GM12878 (cell line): ENCODE measurements around the gene AP4B1. TPM values are rescaled to one million over a fixed set of nuclear protein-coding genes. Genes with fewer than 3 reads are reported as not detected.

Experiments
- ATF2 ChIP-seq: IDR thresholded peaks from 2 replicates; pipeline ENCODE4 v1.6.1; 2012; ENCODE audit warnings: low read length, inconsistent platforms
- CEBPZ ChIP-seq: fragments of 150-350 bp; IDR thresholded peaks from 2 replicates; pipeline ENCODE4 v1.6.1; 2016; ENCODE audit warnings: low read depth, low read length
- E2F4 ChIP-seq: IDR thresholded peaks from 2 replicates; pipeline ENCODE4 v1.6.1; 2012; ENCODE audit warnings: low read depth, low read length, improper control_type of control experiment
- NFXL1 ChIP-seq: fragments of 450-650 bp; IDR thresholded peaks from 2 replicates; pipeline ENCODE4 v1.6.1; 2017; ENCODE audit warnings: antibody characterized with exemption, mild to moderate bottlenecking, borderline replicate concordance
- polyA plus RNA-seq, 11 experiments: library from polyadenylated mRNA; depleted of rRNA in 4 of 11; unstranded in 6 of 11; stranded (reverse) in 5 of 11; fragments of >200 nt; fragmentation: Nextera tagmentation in 4 of 11; fragmentation: Illumina TruSeq in 1 of 11; extraction: Ambion mirVana in 4 of 11; extraction: Trizol in 1 of 11; gene quantifications; 1 replicate in 1 of 11; 2 replicates in 10 of 11; pipeline versions ENCODE4 v1.2.1 to v1.2.3, GENCODE V29; 2011 to 2016; ENCODE audit warnings: inconsistent platforms in 2 of 11, missing spikeins in 2 of 11, low read depth in 1 of 11
- total RNA-seq, 4 experiments: library from RNA; depleted of rRNA in 3 of 4; stranded (reverse); fragments of >200 nt in 3 of 4; fragmentation: Illumina TruSeq in 1 of 4; extraction: Trizol in 1 of 4; gene quantifications; 2 replicates each; pipeline versions ENCODE4 v1.2.1 to v1.2.3, GENCODE V29; 2013 to 2021

AP4B1 gene
- total and polyA plus RNA-seq, 10 of the 15 experiments (the other 5 are each of a cell fraction or from before 2014, with no cell fraction given), result 27.2 to 61.0 (median 33.0) TPM

GRCh38 chr1:113947388-113948107 lies 42.9 kb upstream of the AP4B1 start (continued):
- TF ChIP-seq ATF2 (no peak), NFXL1 (no peak), E2F4 (no peak), CEBPZ (no peak)
- TF ChIP-seq, all 136 proteins: peak for 0
